Left ventricle myocardium inferior (tissue), 1 donor: ENCODE results near the gene HEXB. TPM values are rescaled to one million over a fixed set of nuclear protein-coding genes. Genes with fewer than 3 reads are reported as not detected.

Source experiments
- DNase-seq: peaks from one replicate; pipeline ENCODE4 v3.0.0-alpha.2; 2020
- H3K27ac ChIP-seq: fragments of 200-600 bp; replicated peaks from 2 replicates; pipeline ENCODE4 v1.8.0; 2021
- H3K27me3 ChIP-seq: fragments of 200-600 bp; 2 replicates; pipeline ENCODE4 v1.8.0; 2021; ENCODE audit warnings: low read depth
- H3K36me3 ChIP-seq: fragments of 200-600 bp; 2 replicates; pipeline ENCODE4 v1.8.0; 2021
- H3K4me1 ChIP-seq: fragments of 200-600 bp; 2 replicates; pipeline ENCODE4 v1.8.0; 2021
- H3K4me3 ChIP-seq: fragments of 200-600 bp; 2 replicates; pipeline ENCODE4 v1.8.0; 2021; ENCODE audit warnings: mild to moderate bottlenecking, moderate library complexity
- H3K9me3 ChIP-seq: fragments of 200-600 bp; replicated peaks from 2 replicates; pipeline ENCODE4 v1.8.0; 2021
- CTCF ChIP-seq: fragments of 200-600 bp; IDR thresholded peaks from 2 replicates; pipeline ENCODE4 v1.8.0; 2021; ENCODE audit warnings: antibody characterized with exemption, mild to moderate bottlenecking, borderline replicate concordance
- intact Hi-C: fragments of 100-400 bp; cut with micrococcal nuclease; formaldehyde crosslinking; loops from one replicate; pipeline ENCODE4 v1.11.0; 2022
- total RNA-seq: library from RNA; stranded (reverse); fragmentation: NEBNext Ultra II Directional; extraction: Animal tissue kit (Norgen Biotek cat#: 25700); gene quantifications from one replicate; pipeline ENCODE4 v1.2.1, GENCODE V29; 2021
- donor health status: DM: no; HTN: yes; CAD: no; lungs with severe emphysema.

Gene HEXB
- total RNA-seq, 1 donor from 2014 or later, result 138 TPM

GRCh38 chr5:74641735-74642542, 43.1 kb upstream of the HEXB start:
- Histone ChIP-seq H3K27me3 (no peaks in the 10 kb centered on the region), H3K27ac (peak overlapping the region; percentile 94), H3K4me1 (peaks cover 69% of the 10 kb centered on the region), H3K4me3 (peak overlapping the region; percentile 89), H3K9me3 (no peaks in the 10 kb centered on the region), H3K36me3 (no peaks in the 10 kb centered on the region)
- TF ChIP-seq CTCF, result peak; percentile 64
- DNase-seq, result peak; percentile 22
- intact Hi-C loops, result loop anchor here (5.0 to 10.0 kb wide), 2 partner anchors 605 to 847 kb away; no protein-coding TSS in a partner anchor

- peaks cover 65% of the 10 kb centered on the region for H3K4me1 ChIP-seq
- TF ChIP-seq CTCF, result no peak
- no peaks in the 10 kb centered on the region for H3K9me3 ChIP-seq
- intact Hi-C loops, result loop anchor here (5.0 to 10.0 kb wide), 2 partner anchors 605 to 848 kb away; no protein-coding TSS in a partner anchor
- no peak for DNase-seq
- no peaks in the 10 kb centered on the region for H3K27me3 ChIP-seq
- no peak overlapping the region for H3K4me3 ChIP-seq
- H3K27ac ChIP-seq, result peak overlapping the region; percentile 94
- no peaks in the 10 kb centered on the region for H3K36me3 ChIP-seq
Observed at GRCh38 chr5:74642543-74642863, 42.5 kb upstream of the HEXB start.

GRCh38 chr5:74643111-74643562, 41.9 kb upstream of the HEXB start:
- no peak for DNase-seq
- no peaks in the 10 kb centered on the region for H3K9me3 ChIP-seq
- peaks cover 60% of the 10 kb centered on the region for H3K4me1 ChIP-seq
- TF ChIP-seq CTCF, result no peak
- peak overlapping the region; percentile 94 for H3K27ac ChIP-seq
- H3K4me3 ChIP-seq, result no peak overlapping the region
- intact Hi-C loops, result loop anchor here (5.0 to 10.0 kb wide), 2 partner anchors 606 to 848 kb away; no protein-coding TSS in a partner anchor
- no peaks in the 10 kb centered on the region for H3K27me3 ChIP-seq
- H3K36me3 ChIP-seq, result no peaks in the 10 kb centered on the region

GRCh38 chr5:74647096-74647495, 37.9 kb upstream of the HEXB start:
- Histone ChIP-seq H3K27ac (no peak overlapping the region), H3K36me3 (no peaks in the 10 kb centered on the region), H3K27me3 (no peaks in the 10 kb centered on the region), H3K4me1 (peaks cover 33% of the 10 kb centered on the region), H3K9me3 (no peaks in the 10 kb centered on the region), H3K4me3 (no peak overlapping the region)
- TF ChIP-seq CTCF, result no peak
- intact Hi-C loops, result loop anchor here (5.0 to 10.0 kb wide), 3 partner anchors 620 to 1055 kb away; no protein-coding TSS in a partner anchor
- DNase-seq, result no peak

- peaks cover 15% of the 10 kb centered on the region for H3K4me1 ChIP-seq
- no peak overlapping the region for H3K4me3 ChIP-seq
- no peak for DNase-seq
- no peak overlapping the region for H3K27ac ChIP-seq
- no peaks in the 10 kb centered on the region for H3K36me3 ChIP-seq
- no peaks in the 10 kb centered on the region for H3K27me3 ChIP-seq
- no peaks in the 10 kb centered on the region for H3K9me3 ChIP-seq
- peak; percentile 84 for TF ChIP-seq CTCF
- intact Hi-C loops, result loop anchor here (2.0 to 10.0 kb wide), 4 partner anchors 622 to 1057 kb away; no protein-coding TSS in a partner anchor
Observed at GRCh38 chr5:74648835-74649293, 36.2 kb upstream of the HEXB start.
